Stimulated activated CD8-positive, alpha-beta memory T cell treated with anti-CD3 and anti-CD28 coated beads, Interleukin-2, amount 100 ng/mL, for 48 hours (primary cell): ENCODE data around the gene LTBP1.
"Not testable (repeated sequence)": the region's sequence is repeated elsewhere in the genome, so short reads cannot be mapped to it uniquely, and the experiment has no call there.

Source experiments
- DNase-seq, 2 donors: peaks; one replicate each; pipeline ENCODE4 v3.0.0-alpha.2; 2020; ENCODE audit warnings: low read depth in 2 of 2

Gene LTBP1

GRCh38 chr2:33137331-33137730 lies 190.6 kb downstream of the LTBP1 start:
- no peak for DNase-seq

- no peak for DNase-seq
Observed at GRCh38 chr2:33139949-33140348, 193.2 kb downstream of the LTBP1 start.

GRCh38 chr2:33141476-33141875 lies 194.7 kb downstream of the LTBP1 start:
- DNase-seq: no peak

DNA sequence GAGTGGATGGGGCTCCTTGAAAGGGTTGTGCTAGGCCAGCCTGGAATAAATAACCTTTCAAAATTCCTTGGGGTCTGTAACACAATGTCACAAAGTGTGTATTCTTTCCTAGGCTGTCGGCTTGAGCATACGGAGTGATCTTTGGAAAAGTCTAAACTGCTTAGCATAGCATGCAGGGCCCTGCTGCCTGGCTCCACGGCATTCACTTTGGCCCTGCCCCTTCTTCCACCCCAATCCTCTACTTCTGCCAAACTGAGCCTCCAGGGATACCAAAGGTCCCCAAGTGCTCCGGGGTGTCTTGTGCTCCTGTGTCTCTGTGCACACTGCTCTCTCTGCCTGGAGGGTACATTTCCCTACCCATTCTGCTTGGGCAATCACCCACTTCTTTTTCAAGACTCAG lies 196.1 kb downstream of the LTBP1 start:
- no peak for DNase-seq

GRCh38 chr2:33144243-33144642 lies 197.5 kb downstream of the LTBP1 start:
- no peak for DNase-seq

- DNase-seq: no peak
Observed at GRCh38 chr2:33145459-33145858, 198.7 kb downstream of the LTBP1 start.

- no peak for DNase-seq
Observed at GRCh38 chr2:33146102-33146501, 199.3 kb downstream of the LTBP1 start.

GRCh38 chr2:33153008-33153407 lies 206.3 kb downstream of the LTBP1 start:
- DNase-seq: no peak

DNA sequence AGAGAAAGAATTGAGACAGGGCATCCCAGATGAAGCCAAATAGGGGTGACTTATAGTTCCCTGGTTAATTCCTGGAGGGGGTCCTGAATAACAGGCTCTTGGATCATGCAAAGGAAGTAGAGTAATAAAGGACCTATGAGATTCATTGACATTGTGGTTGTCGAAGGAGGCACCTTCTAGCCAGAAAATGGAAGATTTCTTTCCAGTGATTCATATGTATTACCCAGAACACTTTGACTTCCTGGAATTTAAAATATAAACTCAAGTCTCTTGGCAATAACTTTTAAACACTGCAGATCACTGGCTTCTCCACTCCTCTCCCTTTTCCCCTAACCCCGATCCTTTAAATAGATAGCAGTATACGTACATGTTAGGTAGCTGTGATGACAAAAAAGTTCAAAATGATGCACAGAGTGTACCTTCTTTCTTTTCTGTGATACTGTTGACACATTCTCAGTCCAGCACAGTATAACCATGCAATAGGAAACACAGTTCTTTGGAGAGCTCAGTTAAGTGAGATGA lies 211.8 kb downstream of the LTBP1 start:
- no peak for DNase-seq

GRCh38 chr2:33160191-33160590 lies 213.4 kb downstream of the LTBP1 start:
- DNase-seq: no peak

GRCh38 chr2:33166287-33166881 lies 219.6 kb downstream of the LTBP1 start:
- no peak for DNase-seq

- no peak for DNase-seq
Observed at GRCh38 chr2:33167622-33168245, 221.0 kb downstream of the LTBP1 start.

DNA sequence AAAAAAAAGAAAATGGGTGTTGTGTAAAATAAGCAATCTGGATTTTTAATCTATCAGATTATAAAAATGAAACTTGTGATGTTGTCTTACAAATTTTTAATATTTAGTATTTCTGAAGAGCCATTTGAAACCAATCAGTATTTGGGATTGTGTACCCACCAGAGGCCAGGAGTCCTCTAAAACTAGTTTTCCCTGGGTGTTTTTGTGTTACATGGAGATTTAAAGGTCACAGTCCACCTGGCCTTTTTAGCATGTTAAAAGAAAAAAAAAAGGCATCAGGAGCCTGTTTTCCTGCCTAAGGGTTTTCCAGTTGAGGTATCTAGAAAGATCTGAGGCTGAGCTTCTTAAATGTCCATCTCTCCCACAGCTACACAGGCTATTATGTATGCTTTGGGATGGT lies 221.7 kb downstream of the LTBP1 start:
- no peak for DNase-seq

GRCh38 chr2:33168922-33169321 lies 222.2 kb downstream of the LTBP1 start:
- no peak for DNase-seq

GRCh38 chr2:33170251-33170650 lies 223.5 kb downstream of the LTBP1 start:
- not testable (repeated sequence) for DNase-seq

DNA sequence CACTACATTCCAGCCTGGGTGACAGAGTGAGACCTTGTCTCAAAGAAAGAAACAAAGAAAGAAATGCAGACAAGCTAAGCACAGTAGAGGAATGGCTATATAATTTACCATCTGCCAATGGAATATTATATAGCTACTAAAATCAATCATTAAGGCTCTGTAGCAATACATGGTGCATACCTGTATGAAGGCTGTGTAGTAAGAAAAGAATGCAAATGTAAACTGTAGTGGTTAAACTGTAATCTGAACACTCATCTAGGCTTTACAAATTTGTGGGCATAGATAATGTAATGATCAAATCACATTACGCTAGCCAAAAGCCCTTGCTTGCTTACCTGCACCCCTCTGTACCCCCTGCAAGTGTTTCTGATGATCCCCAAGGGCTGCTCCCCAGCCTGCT lies 230.9 kb downstream of the LTBP1 start:
- DNase-seq: no peak

- no peak for DNase-seq
Observed at GRCh38 chr2:33178209-33178608, 231.5 kb downstream of the LTBP1 start.

- DNase-seq: no peak
Observed at GRCh38 chr2:33180915-33181314, 234.2 kb downstream of the LTBP1 start.

- DNase-seq: no peak
Observed at GRCh38 chr2:33181466-33181865, 234.7 kb downstream of the LTBP1 start.

DNA sequence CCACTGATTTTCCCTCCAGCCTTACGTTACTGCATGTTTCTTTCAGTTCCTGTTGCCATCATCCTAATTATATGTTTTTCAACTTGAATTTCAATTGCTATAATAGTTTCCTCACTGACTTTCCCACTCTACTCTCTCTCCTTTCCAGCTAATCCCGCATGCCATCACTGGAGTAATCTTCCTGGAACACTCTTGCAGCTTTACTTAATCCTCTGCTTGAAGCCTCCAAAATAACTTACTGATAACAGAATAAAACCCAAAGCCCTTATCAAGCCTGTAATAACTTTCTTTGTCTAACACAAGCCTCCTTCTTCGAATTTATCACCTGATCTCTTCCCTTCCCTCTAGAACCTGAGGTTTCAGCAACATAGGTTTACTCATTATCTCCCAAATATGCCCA lies 237.3 kb downstream of the LTBP1 start:
- DNase-seq: no peak

GRCh38 chr2:33186937-33187336 lies 240.2 kb downstream of the LTBP1 start:
- DNase-seq: no peak

DNA sequence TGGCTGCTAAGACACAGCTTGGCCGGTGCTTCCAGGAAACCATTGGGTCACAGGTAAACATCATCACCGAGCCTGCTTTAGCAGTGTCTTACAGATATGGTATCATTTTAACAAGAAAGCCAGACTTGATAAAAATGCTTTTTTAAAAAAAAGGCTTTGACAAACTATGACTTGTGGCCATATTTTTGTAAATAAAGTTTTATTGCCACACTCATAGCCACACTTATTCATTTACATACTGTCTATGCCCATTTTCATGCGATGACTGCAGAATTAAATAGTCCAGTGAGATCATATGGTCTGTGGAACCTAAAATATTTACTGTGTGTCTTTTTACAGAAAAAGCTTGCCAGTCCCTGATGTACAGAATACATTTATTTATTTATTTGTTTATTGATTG lies 242.0 kb downstream of the LTBP1 start:
- no peak for DNase-seq

DNA sequence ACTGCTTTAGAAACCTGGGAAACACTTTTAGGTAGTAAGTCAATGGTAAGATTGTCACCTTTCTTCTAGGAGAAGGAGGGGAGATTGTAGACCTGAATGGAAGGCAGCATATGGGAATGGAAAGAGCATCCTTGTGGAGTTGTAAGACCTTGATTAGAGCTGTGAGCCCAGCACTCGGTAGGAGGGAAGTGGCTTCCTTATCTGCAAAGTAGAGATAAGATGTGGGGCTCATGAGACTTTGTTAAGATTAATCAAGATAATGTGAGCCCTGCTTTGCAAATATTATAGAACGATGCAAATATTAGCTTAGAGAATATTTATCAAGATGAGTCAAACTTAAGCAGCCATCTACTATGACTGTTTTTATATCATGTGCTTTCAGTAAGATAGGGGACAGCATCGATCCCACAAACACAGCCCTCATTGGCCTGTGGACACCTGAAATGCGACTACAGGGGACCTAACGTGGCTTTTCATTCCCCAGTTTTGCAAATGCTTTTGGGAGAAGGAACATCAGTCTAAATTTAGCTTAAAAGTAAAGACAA lies 243.7 kb downstream of the LTBP1 start:
- no peak for DNase-seq
